Mammary epithelial cell (primary cell): Measurements from ENCODE around the gene VCX3B.

ENCODE experiments used
- CTCF ChIP-seq, 2 donors: IDR thresholded peaks in 1 of 2; conservative IDR thresholded peaks in 1 of 2; 2 replicates each; pipeline ENCODE4 v1.5.1; 2011 to 2012; ENCODE audit warnings: inconsistent platforms in 2 of 2, low read length in 2 of 2, mild to moderate bottlenecking in 2 of 2, control low read depth in 1 of 2, low read depth in 1 of 2; ENCODE audit not compliant: insufficient read depth in 1 of 2; ENCODE audit errors: extremely low read depth in 1 of 2
- EZH2 ChIP-seq: IDR thresholded peaks from 2 replicates; pipeline ENCODE4 v1.6.1; 2012; ENCODE audit warnings: low read length, inconsistent platforms, borderline replicate concordance

- TF ChIP-seq CTCF (conservative IDR thresholded peaks at IDR 0.05 in 1 of 2, IDR thresholded peaks at IDR 0.05 in 1 of 2; ENCODE audit: extremely low read depth in 1 of 2, insufficient read depth in 1 of 2, low read depth in 1 of 2, low read length in 2 of 2), result no peak
- TF ChIP-seq EZH2, result no peak
Observed at GRCh38 chrX:8447368-8447767, 17.3 kb upstream of the VCX3B start.
